PFSK-1 (cell line): ENCODE data around the gene DUSP28.

ENCODE experiments used
- FOXP2 ChIP-seq: optimal IDR thresholded peaks from 2 replicates; pipeline ENCODE3; 2011; ENCODE audit warnings: borderline replicate concordance, control low read depth, inconsistent platforms; ENCODE audit not compliant: insufficient read depth; ENCODE audit errors: extremely low read length, extremely low read depth
- POLR2AphosphoS5 ChIP-seq: IDR thresholded peaks from 2 replicates; pipeline ENCODE4 v1.6.1; 2012; ENCODE audit warnings: low read depth, mild to moderate bottlenecking, control low read depth, low read length, moderate library complexity
- REST ChIP-seq, 2 experiments: IDR thresholded peaks; 2 replicates each; pipeline versions ENCODE4 v1.6.1 to v1.8.0; 2011 to 2012; ENCODE audit warnings: low read depth in 2 of 2, low read length in 2 of 2, control low read depth in 1 of 2, inconsistent platforms in 1 of 2, mild to moderate bottlenecking in 1 of 2, moderate library complexity in 1 of 2; ENCODE audit not compliant: insufficient read depth in 1 of 2
- SIN3A ChIP-seq: IDR thresholded peaks from 2 replicates; pipeline ENCODE4 v1.6.1; 2012; ENCODE audit warnings: mild to moderate bottlenecking, low read length, moderate library complexity, borderline replicate concordance; ENCODE audit not compliant: insufficient read depth
- TAF1 ChIP-seq: IDR thresholded peaks from 2 replicates; pipeline ENCODE4 v1.6.1; 2012; ENCODE audit warnings: low read length, control low read depth, borderline replicate concordance; ENCODE audit not compliant: insufficient read depth

- TF ChIP-seq POLR2AphosphoS5: peak; percentile 74; the same call in 1 of the 2 replicates
- peak; percentile 62 for TF ChIP-seq TAF1
- no peak for TF ChIP-seq REST (IDR thresholded peaks at IDR 0.05; ENCODE audit: insufficient read depth in 1 of 2, low read depth in 2 of 2, low read length in 2 of 2)
- peak; percentile 84; the same call in 1 of the 2 replicates for TF ChIP-seq SIN3A
- TF ChIP-seq FOXP2: no peak
Measured at GRCh38 chr2:240560084-240560479, at the start of gene DUSP28.
